Common myeloid progenitor, CD34-positive (primary cell): ENCODE results near the gene SEPTIN12.
"Not testable (repeated sequence)": the region's sequence is repeated elsewhere in the genome, so short reads cannot be mapped to it uniquely, and the experiment has no call there.

Source experiments
- CTCF ChIA-PET: fragments of 350-600 bp; sonication (Branson Sonifier 250); formaldehyde crosslinking; loops from one replicate; lab custom pipeline; 2021; ENCODE audit warnings: antibody characterized with exemption; lab: Charles Lee
- POLR2A ChIA-PET: fragments of 350-600 bp; sonication (Branson Sonifier 250); formaldehyde crosslinking; loops from one replicate; lab custom pipeline; 2021; ENCODE audit warnings: antibody characterized with exemption; lab: Charles Lee
- DNase-seq, 3 donors: peaks; one replicate each; pipeline versions ENCODE4 v3.0.0 to v3.0.0-alpha.2; 2013
- H3K27ac ChIP-seq, 2 experiments: 1 replicate in 1 of 2; 2 replicates in 1 of 2; pipeline ENCODE4 v1.7.0; 2013; ENCODE audit warnings: inconsistent platforms in 2 of 2, low read length in 2 of 2, mild to moderate bottlenecking in 2 of 2, low read depth in 1 of 2, moderate library complexity in 1 of 2; ENCODE audit not compliant: severe bottlenecking in 2 of 2, insufficient read depth in 1 of 2, poor library complexity in 1 of 2
- H3K27me3 ChIP-seq, 5 experiments: replicated peaks in 2 of 5; 1 replicate in 3 of 5; 2 replicates in 2 of 5; pipeline versions ENCODE4 v1.6.1 to v1.7.0; 2013; ENCODE audit warnings: low read length in 4 of 5, mild to moderate bottlenecking in 2 of 5, moderate library complexity in 2 of 5, inconsistent platforms in 1 of 5; ENCODE audit not compliant: insufficient read depth in 5 of 5, control insufficient read depth in 4 of 5
- H3K36me3 ChIP-seq, 4 experiments: 1 replicate in 2 of 4; 2 replicates in 2 of 4; pipeline versions ENCODE4 v1.6.1 to v1.7.0; 2013; ENCODE audit warnings: low read length in 3 of 4, control low read depth in 1 of 4, mild to moderate bottlenecking in 1 of 4; ENCODE audit not compliant: control insufficient read depth in 4 of 4, insufficient read depth in 4 of 4
- H3K4me1 ChIP-seq, 4 experiments: 1 replicate in 3 of 4; 2 replicates in 1 of 4; pipeline versions ENCODE4 v1.6.1 to v1.7.1; 2013; ENCODE audit warnings: low read length in 3 of 4, mild to moderate bottlenecking in 3 of 4, control low read depth in 1 of 4, inconsistent platforms in 1 of 4, moderate library complexity in 1 of 4; ENCODE audit not compliant: control insufficient read depth in 4 of 4, insufficient read depth in 4 of 4; ENCODE audit errors: control extremely low read depth in 1 of 4
- H3K4me3 ChIP-seq, 7 experiments: 1 replicate in 4 of 7; 2 replicates in 3 of 7; pipeline versions ENCODE4 v1.5.1 to v1.7.0; 2013; ENCODE audit warnings: mild to moderate bottlenecking in 7 of 7, low read length in 6 of 7, moderate library complexity in 6 of 7, inconsistent platforms in 2 of 7, low read depth in 2 of 7, control low read depth in 1 of 7; ENCODE audit not compliant: insufficient read depth in 4 of 7, control insufficient read depth in 1 of 7; ENCODE audit errors: extremely low read depth in 1 of 7
- H3K9me3 ChIP-seq, 5 experiments: 1 replicate in 4 of 5; 2 replicates in 1 of 5; pipeline versions ENCODE4 v1.6.1 to v1.7.1; 2013; ENCODE audit warnings: low read length in 4 of 5, mild to moderate bottlenecking in 2 of 5, inconsistent platforms in 1 of 5, low read depth in 1 of 5, moderate library complexity in 1 of 5; ENCODE audit not compliant: control insufficient read depth in 4 of 5, insufficient read depth in 2 of 5; ENCODE audit errors: control extremely low read depth in 1 of 5
- WGBS: methylation state at CpG from one replicate; pipeline ENCODE4 v1.1.5; 2013; ENCODE audit not compliant: insufficient coverage; 5-methylcytosine and 5-hydroxymethylcytosine counted together

The SEPTIN12 gene

GRCh38 chr16:4784444-4784987 lies 3.6 kb downstream of the SEPTIN12 start:
- H3K4me3 ChIP-seq, H3K4me1 ChIP-seq, H3K27me3 ChIP-seq, DNase-seq, H3K27ac ChIP-seq, CTCF ChIA-PET, H3K9me3 ChIP-seq, H3K36me3 ChIP-seq, POLR2A ChIA-PET: not testable (repeated sequence)
- 94% methylated on average over 8 of the region's 14 CpGs for WGBS

- Histone ChIP-seq H3K27me3 (no peaks in the 10 kb centered on the region), H3K36me3 (no peaks in the 10 kb centered on the region), H3K4me1 (no peaks in the 10 kb centered on the region), H3K27ac (no peak overlapping the region), H3K4me3 (no peak overlapping the region), H3K9me3 (no peaks in the 10 kb centered on the region)
- CTCF ChIA-PET: no interaction called here
- no peak for DNase-seq
- WGBS: 85% methylated on average over 12 of the region's 16 CpGs
- POLR2A ChIA-PET: no interaction called here
Measured at GRCh38 chr16:4783951-4784336, 4.2 kb downstream of the SEPTIN12 start.

GRCh38 chr16:4783251-4783950 lies 4.7 kb downstream of the SEPTIN12 start:
- DNase-seq: no peak
- WGBS: 96% methylated on average over 10 of the region's 25 CpGs
- Histone ChIP-seq H3K4me3 (no peak overlapping the region), H3K27ac (no peak overlapping the region), H3K4me1 (no peaks in the 10 kb centered on the region), H3K27me3 (no peaks in the 10 kb centered on the region), H3K9me3 (no peaks in the 10 kb centered on the region), H3K36me3 (no peaks in the 10 kb centered on the region)
- ChIA-PET CTCF (interaction anchor here (0.6 kb wide), 1 partner anchor 9 kb away, joined by 3 read pairs; no protein-coding TSS in a partner anchor), POLR2A (no interaction called here)

DNA sequence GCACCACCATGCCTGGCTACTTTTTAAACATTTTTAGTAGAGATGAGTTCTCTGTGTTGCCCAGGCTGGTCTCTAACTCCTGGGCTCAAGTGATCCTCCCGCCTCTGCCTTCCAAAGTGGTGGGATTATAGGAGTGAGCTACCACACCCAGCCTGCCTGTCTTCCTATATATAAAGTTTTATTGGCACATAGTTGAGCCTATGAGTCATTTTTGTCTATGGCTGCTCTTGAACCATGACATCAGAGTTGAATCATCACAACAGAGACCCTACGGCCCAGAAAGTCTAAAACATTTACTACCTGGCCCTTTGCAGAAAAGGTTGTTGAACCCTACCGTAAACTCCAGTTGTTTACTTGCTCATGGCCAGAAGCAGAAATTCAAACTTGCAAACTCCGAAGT lies 7.9 kb downstream of the SEPTIN12 start:
- Histone ChIP-seq H3K36me3 (no peaks in the 10 kb centered on the region), H3K4me3 (no peak overlapping the region), H3K27me3 (no peaks in the 10 kb centered on the region), H3K4me1 (no peaks in the 10 kb centered on the region), H3K9me3 (no peaks in the 10 kb centered on the region), H3K27ac (no peak overlapping the region)
- no peak for DNase-seq
- ChIA-PET POLR2A (no interaction called here), CTCF (no interaction called here)
- WGBS: 97% methylated on average over 3 of the region's 4 CpGs

DNA sequence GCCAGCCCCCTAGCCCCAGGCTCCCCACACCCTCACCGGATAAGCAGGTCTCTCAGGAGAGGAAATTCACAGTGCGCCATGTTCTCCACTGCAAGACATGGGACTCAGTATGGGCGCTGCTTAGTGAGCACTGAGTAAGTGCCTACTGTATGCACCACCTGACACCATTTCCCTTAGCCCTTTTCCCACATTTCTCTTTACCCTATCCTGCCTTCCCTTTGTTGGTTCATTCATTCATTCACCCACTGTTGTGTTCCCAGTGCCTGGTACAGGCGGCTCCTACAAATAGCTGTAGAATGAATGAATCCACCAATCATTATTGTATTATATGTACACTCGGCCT lies 10.1 kb downstream of the SEPTIN12 start:
- Histone ChIP-seq H3K36me3 (no peaks in the 10 kb centered on the region), H3K4me3 (no peak overlapping the region), H3K4me1 (no peaks in the 10 kb centered on the region), H3K27me3 (no peaks in the 10 kb centered on the region), H3K27ac (no peak overlapping the region), H3K9me3 (no peaks in the 10 kb centered on the region)
- DNase-seq: no peak
- POLR2A ChIA-PET: no interaction called here
- CTCF ChIA-PET: no interaction called here
- 100% methylated on average over 3 of the region's 5 CpGs for WGBS

DNA sequence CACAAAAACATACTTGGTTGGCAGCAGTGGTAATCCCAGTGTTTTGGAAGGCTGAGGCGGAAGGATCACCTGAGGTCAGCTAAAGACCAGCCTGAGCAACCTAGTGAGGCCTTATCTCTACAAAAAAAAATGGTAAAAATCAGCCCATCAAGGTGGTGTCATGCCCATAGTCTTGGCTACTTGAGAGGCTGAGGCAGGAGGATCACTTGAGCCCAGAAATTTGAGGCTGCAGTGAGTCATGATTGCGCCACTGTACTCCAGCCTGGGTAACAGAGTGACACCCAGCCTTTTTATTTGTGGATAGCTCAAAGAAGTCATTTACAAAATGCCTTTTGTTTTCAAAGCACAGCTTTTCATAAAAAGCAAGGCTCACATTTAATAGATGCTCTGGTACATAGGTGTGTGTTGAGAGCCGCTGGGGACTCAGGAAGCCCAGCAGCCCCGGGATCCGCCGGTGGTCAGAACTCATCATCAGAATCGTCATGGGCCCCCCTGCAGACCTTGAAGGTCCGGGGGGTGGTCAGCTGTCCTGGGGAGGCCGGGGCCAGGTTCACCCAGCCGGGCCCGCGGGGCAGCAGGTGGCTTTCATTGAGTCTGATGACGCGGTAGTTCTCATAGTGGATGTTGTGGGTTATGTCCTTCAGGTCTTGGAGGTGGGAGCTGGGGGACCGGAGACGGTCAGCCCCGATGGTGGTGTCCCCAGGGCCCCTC lies 10.7 kb downstream of the SEPTIN12 start:
- H3K36me3 ChIP-seq: no peaks in the 10 kb centered on the region
- H3K9me3 ChIP-seq: no peaks in the 10 kb centered on the region
- ChIA-PET CTCF (no interaction called here), POLR2A (no interaction called here)
- H3K27me3 ChIP-seq: no peaks in the 10 kb centered on the region
- H3K27ac ChIP-seq: no peak overlapping the region
- WGBS: 95% methylated on average over 14 of the region's 17 CpGs
- H3K4me3 ChIP-seq: no peak overlapping the region
- DNase-seq: no peak
- no peaks in the 10 kb centered on the region for H3K4me1 ChIP-seq

GRCh38 chr16:4776141-4776705 lies 11.9 kb downstream of the SEPTIN12 start:
- H3K27ac ChIP-seq: no peak overlapping the region
- DNase-seq: no peak
- H3K27me3 ChIP-seq: no peaks in the 10 kb centered on the region
- WGBS: 94% methylated on average over 2 of the region's 2 CpGs
- ChIA-PET POLR2A (no interaction called here), CTCF (no interaction called here)
- no peak overlapping the region for H3K4me3 ChIP-seq
- no peaks in the 10 kb centered on the region for H3K36me3 ChIP-seq
- H3K4me1 ChIP-seq: no peaks in the 10 kb centered on the region
- H3K9me3 ChIP-seq: no peaks in the 10 kb centered on the region
